AG04449 (cell line): Measurements from ENCODE around the gene USH2A.

Experiments
- CTCF ChIA-PET: fragments of 350-600 bp; formaldehyde crosslinking; extraction: SDS; loops from one replicate; lab custom pipeline; 2021; ENCODE audit warnings: antibody characterized with exemption; lab: Yijun Ruan, JAX
- POLR2A ChIA-PET: fragments of 400-600, 350-600 bp; formaldehyde crosslinking; extraction: SDS; loops from one replicate; lab custom pipeline; 2020; ENCODE audit warnings: antibody characterized with exemption, inconsistent platforms; lab: Yijun Ruan, JAX
- DNase-seq: peaks from one replicate; pipeline ENCODE4 v3.0.0-alpha.2; 2010; ENCODE audit warnings: low read depth, low spot score
- H3K4me3 ChIP-seq: 2 replicates; pipeline ENCODE4 v1.5.1; 2011; ENCODE audit warnings: low read depth, mild to moderate bottlenecking, control low read depth, low read length
- TF ChIP-seq, protein P1 (sequence below): IDR thresholded peaks from one replicate; pipeline ENCODE4 v1.5.1; 2011; ENCODE audit warnings: mild to moderate bottlenecking, moderate library complexity, low read length, control low read depth, inconsistent platforms; ENCODE audit not compliant: insufficient read depth; ENCODE audit errors: missing control alignments

USH2A gene

DNA sequence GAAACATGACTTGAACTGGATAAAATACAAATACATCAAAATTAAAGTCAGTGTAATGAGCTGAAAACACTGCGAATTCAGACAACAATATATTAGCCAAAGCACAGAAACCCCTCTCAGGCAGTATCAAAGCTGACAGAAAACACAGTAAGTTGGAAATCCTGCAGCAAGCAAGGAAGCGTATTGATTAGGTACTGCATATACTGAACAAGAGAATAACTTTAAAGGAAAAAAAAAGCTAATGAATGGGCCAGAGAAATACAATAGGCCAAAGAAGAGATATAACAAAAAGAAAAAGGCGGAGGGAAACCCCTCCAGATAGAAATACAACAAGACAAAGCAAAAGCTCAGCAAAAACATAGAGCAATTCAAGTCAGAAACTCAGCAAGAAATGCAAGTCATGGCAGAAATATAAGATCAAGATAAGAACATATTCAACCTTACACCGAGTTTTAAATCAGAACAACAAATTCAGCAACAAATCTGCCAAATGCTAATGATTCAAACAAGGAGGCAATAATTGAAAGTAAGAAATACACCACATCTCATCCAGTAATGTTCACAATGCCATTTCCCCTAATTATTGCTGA is 299.0 kb downstream of the USH2A start:
- TF ChIP-seq, protein P1, sequence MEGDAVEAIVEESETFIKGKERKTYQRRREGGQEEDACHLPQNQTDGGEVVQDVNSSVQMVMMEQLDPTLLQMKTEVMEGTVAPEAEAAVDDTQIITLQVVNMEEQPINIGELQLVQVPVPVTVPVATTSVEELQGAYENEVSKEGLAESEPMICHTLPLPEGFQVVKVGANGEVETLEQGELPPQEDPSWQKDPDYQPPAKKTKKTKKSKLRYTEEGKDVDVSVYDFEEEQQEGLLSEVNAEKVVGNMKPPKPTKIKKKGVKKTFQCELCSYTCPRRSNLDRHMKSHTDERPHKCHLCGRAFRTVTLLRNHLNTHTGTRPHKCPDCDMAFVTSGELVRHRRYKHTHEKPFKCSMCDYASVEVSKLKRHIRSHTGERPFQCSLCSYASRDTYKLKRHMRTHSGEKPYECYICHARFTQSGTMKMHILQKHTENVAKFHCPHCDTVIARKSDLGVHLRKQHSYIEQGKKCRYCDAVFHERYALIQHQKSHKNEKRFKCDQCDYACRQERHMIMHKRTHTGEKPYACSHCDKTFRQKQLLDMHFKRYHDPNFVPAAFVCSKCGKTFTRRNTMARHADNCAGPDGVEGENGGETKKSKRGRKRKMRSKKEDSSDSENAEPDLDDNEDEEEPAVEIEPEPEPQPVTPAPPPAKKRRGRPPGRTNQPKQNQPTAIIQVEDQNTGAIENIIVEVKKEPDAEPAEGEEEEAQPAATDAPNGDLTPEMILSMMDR: no peak
- ChIA-PET POLR2A (no interaction called here), CTCF (interaction anchor here (0.8 to 1.7 kb wide), 3 partner anchors 13 to 442 kb away, joined by 3 to 4 read pairs (median 3); no protein-coding TSS in a partner anchor)
- no peak overlapping the region for H3K4me3 ChIP-seq
- DNase-seq: no peak

DNA sequence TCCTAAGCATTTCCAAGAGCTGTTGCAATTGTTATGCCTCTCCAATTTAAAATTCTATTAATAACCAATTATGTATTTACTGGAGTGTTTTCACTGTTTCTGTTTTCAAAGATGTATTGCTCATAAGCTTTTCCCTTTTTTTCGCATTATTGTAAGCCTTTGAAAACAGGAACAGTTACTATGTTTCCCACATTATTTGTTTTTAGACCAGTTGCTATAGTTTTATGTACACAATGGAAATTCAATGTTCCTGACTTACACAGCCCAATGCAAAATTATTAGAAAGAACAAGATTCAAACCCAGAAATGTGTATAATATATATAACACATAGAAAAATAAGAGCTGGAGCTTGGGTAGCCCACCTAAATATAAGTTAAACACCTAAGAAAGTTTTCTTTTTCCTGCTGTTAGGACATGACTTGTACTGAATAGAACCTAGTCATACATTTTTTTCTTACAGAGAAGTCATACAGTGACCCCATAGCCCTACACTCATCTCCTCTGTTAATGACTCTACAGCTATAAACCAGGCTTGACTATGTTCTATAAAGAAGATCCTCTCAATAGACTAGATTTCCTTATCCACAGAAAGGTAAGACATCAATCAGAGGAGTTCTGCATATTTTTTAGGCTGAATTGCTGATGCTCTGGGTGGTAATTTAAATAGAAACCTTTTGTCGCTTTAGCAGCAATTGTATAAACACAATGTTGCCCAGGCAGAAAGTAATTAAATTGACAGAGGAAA is 299.6 kb downstream of the USH2A start:
- POLR2A ChIA-PET: no interaction called here
- CTCF ChIA-PET: interaction anchor here (0.8 to 1.8 kb wide), 4 partner anchors 10 to 441 kb away, joined by 3 to 5 read pairs (median 4); no protein-coding TSS in a partner anchor
- no peak overlapping the region for H3K4me3 ChIP-seq
- TF ChIP-seq, protein P1: no peak
- no peak for DNase-seq

DNA sequence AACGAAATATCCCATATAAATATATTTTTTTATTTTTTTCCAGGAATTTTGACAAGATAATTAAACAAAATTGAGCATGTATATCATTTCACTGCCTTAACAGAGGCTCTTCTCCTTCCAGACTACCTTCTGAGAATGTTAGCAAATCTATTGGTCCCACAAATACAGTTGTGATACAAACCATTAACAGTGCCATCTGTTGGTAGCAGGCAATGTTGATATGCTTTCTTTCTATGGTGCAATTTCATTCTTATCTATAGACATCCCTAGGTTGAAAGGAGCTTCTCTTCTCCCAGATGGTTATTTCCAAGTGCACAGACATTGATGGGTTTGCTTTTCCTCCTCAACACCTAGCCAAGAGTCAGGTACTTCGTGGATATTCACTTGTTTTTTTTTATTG is 303.6 kb downstream of the USH2A start:
- TF ChIP-seq, protein P1: peak; percentile 63
- CTCF ChIA-PET: interaction anchor here (0.6 to 3.7 kb wide), 16 partner anchors 8 to 296 kb away, joined by 3 to 23 read pairs (median 4); no protein-coding TSS in a partner anchor
- DNase-seq: no peak

DNA sequence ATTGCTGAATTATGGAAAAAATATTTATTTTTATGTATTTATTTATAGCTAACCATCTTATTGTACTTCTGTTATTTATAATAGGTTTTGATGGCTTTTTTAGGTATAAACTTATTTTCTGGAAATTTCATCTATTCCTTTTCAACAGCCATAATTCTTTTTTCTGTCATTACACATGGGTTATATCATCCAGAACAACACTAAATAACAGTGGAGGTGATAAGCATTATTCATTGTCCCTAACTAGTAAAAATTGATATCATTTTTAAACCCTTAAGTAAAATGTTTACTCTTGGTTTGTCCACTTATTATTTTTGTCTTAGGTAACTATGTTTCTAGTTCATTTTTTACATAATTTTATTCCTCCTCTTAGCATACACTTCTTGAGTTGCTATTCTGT is 309.1 kb downstream of the USH2A start:
- CTCF ChIA-PET: interaction anchor here (0.9 to 2.5 kb wide), 4 partner anchors 8 to 120 kb away, joined by 3 to 8 read pairs (median 4); no protein-coding TSS in a partner anchor
- no peak for DNase-seq
- POLR2A ChIA-PET: no interaction called here
- H3K4me3 ChIP-seq: no peak overlapping the region
- TF ChIP-seq, protein P1: no peak

More for the DNA sequence above, 303.6 kb downstream of the USH2A start:
- POLR2A ChIA-PET: no interaction called here
- H3K4me3 ChIP-seq: no peak overlapping the region

DNA sequence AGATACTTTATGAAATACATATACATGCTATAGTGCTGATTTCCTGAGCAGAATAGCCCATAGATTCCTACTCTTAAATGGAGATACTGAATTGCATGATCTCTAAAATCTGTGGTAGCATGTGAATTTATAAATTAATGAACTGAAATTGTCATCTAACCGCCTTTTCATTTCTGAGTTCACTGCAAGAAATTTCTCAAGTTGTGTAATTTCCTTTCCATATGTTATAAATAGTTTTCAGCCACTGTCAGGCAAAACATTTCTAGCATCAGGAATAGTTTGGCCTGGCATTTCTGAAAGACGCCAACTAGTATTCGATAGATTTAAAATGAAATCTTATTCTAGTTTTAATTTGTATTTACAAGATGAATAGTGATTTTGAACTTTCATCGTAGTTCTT is 310.1 kb downstream of the USH2A start:
- ChIA-PET CTCF (interaction anchor here (2.5 kb wide), 1 partner anchor 9 kb away, joined by 8 read pairs; no protein-coding TSS in a partner anchor), POLR2A (no interaction called here)
- no peak for DNase-seq
- H3K4me3 ChIP-seq: no peak overlapping the region
- TF ChIP-seq, protein P1: no peak

DNA sequence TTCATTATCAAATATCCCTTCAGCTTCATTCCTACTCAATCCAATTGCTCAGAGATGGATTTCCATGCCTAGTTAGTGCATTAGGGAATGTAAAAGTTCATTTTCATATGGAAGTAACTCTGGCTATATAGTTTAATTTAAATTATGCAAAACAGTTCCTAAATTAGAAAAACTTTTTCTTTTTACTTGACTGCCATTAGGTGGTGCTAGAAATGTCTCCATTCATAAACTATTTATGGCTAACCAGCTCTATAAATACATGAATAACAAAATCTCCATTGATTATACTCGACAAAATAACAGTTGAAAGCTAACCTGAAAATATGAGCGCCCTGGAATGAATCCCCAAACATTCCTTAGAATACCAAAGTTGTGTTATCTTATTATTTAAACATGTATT is 311.4 kb downstream of the USH2A start:
- H3K4me3 ChIP-seq: no peak overlapping the region
- DNase-seq: no peak
- ChIA-PET POLR2A (no interaction called here), CTCF (interaction anchor here (0.7 to 2.5 kb wide), 6 partner anchors 10 to 120 kb away, joined by 3 to 8 read pairs (median 4); no protein-coding TSS in a partner anchor)
- TF ChIP-seq, protein P1: no peak
